ENCODE results near the gene SCAF8. TPM values are rescaled to one million over a fixed set of nuclear protein-coding genes. Genes with fewer than 3 reads are reported as not detected.
"Not testable (repeated sequence)": the region's sequence is repeated elsewhere in the genome, so short reads cannot be mapped to it uniquely, and the experiment has no call there.

Gene SCAF8
- total RNA-seq, 1 donor from 2014 or later = 39.4 TPM

DNA sequence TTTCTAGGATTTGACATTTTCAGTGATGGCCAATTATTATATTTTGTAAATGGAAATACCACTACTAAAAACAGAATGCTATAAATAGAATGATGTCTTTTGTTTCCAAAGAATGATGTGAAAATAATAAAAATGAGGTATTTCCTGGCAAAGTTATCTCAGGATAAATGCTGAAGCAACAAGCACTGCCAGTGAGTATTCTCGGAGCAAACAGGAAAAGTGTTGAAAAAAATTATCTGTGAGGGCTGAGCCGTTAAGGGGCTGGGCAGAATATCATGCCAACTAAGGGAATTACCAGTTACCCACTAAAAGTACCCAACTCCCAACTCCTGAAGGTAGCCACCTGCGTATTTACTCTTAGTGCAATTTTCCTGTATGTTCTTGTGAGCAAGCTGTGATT, 23.6 kb upstream of the SCAF8 start:
- DNase-seq = no peak

DNA sequence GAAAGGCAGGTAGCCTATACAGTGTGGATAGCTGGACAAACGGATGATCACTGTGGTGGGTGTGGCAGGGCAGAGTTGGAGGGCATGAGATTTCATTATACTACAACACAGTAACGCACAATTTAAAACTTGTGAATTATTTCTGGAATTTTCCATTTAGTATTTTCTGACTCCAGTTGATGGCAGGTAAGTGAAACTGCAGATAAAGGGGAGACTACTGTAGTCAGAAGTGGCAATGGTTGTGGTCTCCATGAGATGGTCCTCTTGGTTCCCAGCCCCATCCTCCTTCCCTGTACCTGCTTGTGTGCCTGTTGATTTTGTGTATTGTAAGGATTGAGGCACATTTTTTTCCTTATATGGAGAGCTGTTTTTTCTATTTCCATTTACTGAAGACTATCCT, 22.5 kb upstream of the SCAF8 start:
- ATAC-seq (no peak), DNase-seq (no peak)
- no peak overlapping the region for H3K4me3 ChIP-seq
- intact Hi-C loops (cut with DNase I) = no loop called here
- no peaks in the 10 kb centered on the region for H3K27me3 ChIP-seq (ENCODE audit: low read depth)
- no peaks in the 10 kb centered on the region for H3K4me1 ChIP-seq
- no peak overlapping the region for H3K27ac ChIP-seq
- no peaks in the 10 kb centered on the region for H3K36me3 ChIP-seq
- H3K9me3 ChIP-seq = no peaks in the 10 kb centered on the region
- TF ChIP-seq, protein P1, sequence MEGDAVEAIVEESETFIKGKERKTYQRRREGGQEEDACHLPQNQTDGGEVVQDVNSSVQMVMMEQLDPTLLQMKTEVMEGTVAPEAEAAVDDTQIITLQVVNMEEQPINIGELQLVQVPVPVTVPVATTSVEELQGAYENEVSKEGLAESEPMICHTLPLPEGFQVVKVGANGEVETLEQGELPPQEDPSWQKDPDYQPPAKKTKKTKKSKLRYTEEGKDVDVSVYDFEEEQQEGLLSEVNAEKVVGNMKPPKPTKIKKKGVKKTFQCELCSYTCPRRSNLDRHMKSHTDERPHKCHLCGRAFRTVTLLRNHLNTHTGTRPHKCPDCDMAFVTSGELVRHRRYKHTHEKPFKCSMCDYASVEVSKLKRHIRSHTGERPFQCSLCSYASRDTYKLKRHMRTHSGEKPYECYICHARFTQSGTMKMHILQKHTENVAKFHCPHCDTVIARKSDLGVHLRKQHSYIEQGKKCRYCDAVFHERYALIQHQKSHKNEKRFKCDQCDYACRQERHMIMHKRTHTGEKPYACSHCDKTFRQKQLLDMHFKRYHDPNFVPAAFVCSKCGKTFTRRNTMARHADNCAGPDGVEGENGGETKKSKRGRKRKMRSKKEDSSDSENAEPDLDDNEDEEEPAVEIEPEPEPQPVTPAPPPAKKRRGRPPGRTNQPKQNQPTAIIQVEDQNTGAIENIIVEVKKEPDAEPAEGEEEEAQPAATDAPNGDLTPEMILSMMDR (IDR thresholded peaks at IDR 0.05) = no peak

More for the DNA sequence above, 23.6 kb upstream of the SCAF8 start:
- H3K27me3 ChIP-seq (ENCODE audit: low read depth) = no peaks in the 10 kb centered on the region
- no peaks in the 10 kb centered on the region for H3K4me1 ChIP-seq
- H3K27ac ChIP-seq = no peak overlapping the region
- H3K36me3 ChIP-seq = no peaks in the 10 kb centered on the region
- intact Hi-C loops (cut with DNase I) = no loop called here
- TF ChIP-seq, protein P1 (IDR thresholded peaks at IDR 0.05) = no peak
- ATAC-seq = no peak
- H3K9me3 ChIP-seq = no peaks in the 10 kb centered on the region
- no peak overlapping the region for H3K4me3 ChIP-seq

DNA sequence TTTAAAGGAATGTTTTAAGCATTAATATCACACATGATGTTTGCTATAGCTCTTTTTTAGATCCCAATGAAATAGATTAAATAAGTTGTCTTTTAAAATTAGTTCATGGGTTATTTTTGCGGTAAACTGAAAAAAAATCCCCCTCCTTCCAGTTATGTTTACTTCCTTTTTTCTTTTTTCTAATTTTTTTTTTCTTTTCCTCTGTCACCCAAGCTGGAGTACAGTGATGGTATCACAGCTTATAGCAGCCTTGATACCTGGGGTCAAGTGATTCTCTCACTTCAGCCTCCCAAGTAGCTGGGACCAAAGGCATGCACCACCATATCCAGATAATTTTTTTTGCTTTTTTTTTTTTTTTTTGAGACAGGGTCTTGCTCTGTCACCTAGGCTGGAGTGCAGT, 17.8 kb upstream of the SCAF8 start:
- Histone ChIP-seq H3K9me3 (peaks cover 5% of the 10 kb centered on the region), H3K4me1 (no peaks in the 10 kb centered on the region), H3K27me3 (ENCODE audit: low read depth) (no peaks in the 10 kb centered on the region), H3K4me3 (no peak overlapping the region), H3K27ac (no peak overlapping the region), H3K36me3 (no peaks in the 10 kb centered on the region)
- no peak for DNase-seq
- TF ChIP-seq, protein P1 (IDR thresholded peaks at IDR 0.05) = no peak
- intact Hi-C loops (cut with DNase I) = no loop called here
- ATAC-seq = no peak

DNA sequence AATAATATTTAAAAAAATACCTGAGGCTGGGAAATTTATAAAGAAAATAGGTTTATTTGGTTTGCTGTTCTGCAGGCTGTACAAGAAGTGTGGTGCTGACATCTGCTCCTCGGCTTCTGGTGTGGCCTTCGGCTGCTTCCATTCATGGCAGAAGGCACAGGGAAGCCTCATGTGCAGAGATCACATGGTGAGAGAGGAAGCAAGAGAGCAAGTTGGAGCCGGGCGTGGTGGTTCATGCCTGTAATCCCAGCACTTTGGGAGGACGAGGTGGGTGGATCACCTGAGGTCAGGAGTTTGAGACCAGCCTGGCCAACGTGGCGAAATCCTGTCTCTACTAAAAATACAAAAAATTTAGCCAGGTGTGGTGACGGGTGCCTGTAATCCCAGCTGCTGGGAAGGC, 16.9 kb upstream of the SCAF8 start:
- H3K4me1 ChIP-seq; ATAC-seq; H3K36me3 ChIP-seq; H3K9me3 ChIP-seq; H3K27me3 ChIP-seq (ENCODE audit: low read depth); H3K27ac ChIP-seq; DNase-seq; H3K4me3 ChIP-seq; intact Hi-C loops (cut with DNase I): not testable (repeated sequence)

DNA sequence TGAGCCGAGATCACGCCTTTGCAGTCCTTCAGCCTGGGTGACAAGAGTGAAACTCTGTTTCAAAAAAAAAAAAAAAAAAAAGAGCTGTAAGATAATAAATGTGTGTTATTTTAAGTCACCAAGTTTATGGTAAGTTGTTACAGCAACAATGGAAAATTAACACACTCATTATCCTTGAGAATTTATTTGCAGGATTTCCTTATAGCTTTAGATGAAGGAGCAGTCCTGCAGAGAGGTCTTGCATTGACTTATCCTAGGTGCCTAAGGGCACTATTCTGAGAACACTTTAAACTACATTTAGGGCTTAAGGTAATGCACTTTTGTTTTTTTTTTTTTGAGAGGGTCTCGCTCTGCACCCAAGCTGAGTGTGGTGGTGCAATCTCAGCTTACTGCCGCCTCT, 13.8 kb upstream of the SCAF8 start:
- no peaks in the 10 kb centered on the region for H3K27me3 ChIP-seq (ENCODE audit: low read depth)
- H3K9me3 ChIP-seq = peaks cover 5% of the 10 kb centered on the region
- no peaks in the 10 kb centered on the region for H3K4me1 ChIP-seq
- ATAC-seq (no peak), DNase-seq (no peak)
- H3K36me3 ChIP-seq = no peaks in the 10 kb centered on the region
- no peak overlapping the region for H3K4me3 ChIP-seq
- intact Hi-C loops (cut with DNase I) = no loop called here
- H3K27ac ChIP-seq = no peak overlapping the region
- TF ChIP-seq, protein P1 (IDR thresholded peaks at IDR 0.05) = no peak

DNA sequence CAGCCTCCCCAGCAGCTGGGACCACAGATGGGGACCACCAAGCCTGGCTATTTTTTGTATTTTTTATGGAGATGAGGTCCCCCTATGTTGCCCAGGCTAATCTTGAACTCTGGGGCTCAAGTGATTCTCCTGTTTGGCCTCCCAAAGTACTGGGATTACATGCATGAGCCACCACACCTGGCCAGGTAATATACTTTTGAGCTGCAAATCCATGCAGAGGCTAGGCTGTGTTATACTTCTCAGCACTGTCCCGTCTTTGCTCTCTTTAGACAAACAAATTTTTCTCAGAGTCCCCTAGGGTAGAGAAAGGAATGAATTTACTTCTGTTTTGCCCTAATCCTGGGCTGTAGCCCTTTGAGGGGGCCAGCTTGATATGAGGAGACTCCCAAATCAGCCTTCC, 13.4 kb upstream of the SCAF8 start:
- Histone ChIP-seq H3K4me3 (no peak overlapping the region), H3K36me3 (no peaks in the 10 kb centered on the region), H3K9me3 (peaks cover 5% of the 10 kb centered on the region), H3K4me1 (no peaks in the 10 kb centered on the region), H3K27me3 (ENCODE audit: low read depth) (no peaks in the 10 kb centered on the region), H3K27ac (no peak overlapping the region)
- DNase-seq = no peak
- intact Hi-C loops (cut with DNase I) = no loop called here
- TF ChIP-seq, protein P1 (IDR thresholded peaks at IDR 0.05) = no peak
- ATAC-seq = no peak

Data from lower lobe of right lung (tissue), 2 donors.